Activated CD4-positive, alpha-beta memory T cell treated with anti-CD3 and anti-CD28 coated beads for 36 hours (primary cell): ENCODE data around the gene ZNRD2. TPM values are rescaled to one million over a fixed set of nuclear protein-coding genes. Genes with fewer than 3 reads are reported as not detected.
A peak's percentile ranks its signal among the peaks of the same experiment; 100 is the strongest.

ENCODE experiments used
- CTCF ChIA-PET: fragments of 350-600 bp; sonication (Branson Sonifier 250); formaldehyde crosslinking; loops from one replicate; lab custom pipeline; 2021; ENCODE audit warnings: antibody characterized with exemption, inconsistent platforms; lab: Charles Lee
- POLR2A ChIA-PET: fragments of 350-600 bp; sonication (Branson Sonifier 250); formaldehyde crosslinking; loops from one replicate; lab custom pipeline; 2021; ENCODE audit warnings: antibody characterized with exemption; lab: Charles Lee
- DNase-seq: peaks from one replicate; pipeline ENCODE4 v3.0.0-alpha.2; 2020
- H3K27ac Mint-ChIP-seq: one replicate; pipeline ENCODE4 v1.8.0; 2021; ENCODE audit warnings: mixed read lengths
- H3K27me3 Mint-ChIP-seq: one replicate; pipeline ENCODE4 v1.8.0; 2021; ENCODE audit warnings: mixed read lengths
- H3K36me3 Mint-ChIP-seq: one replicate; pipeline ENCODE4 v1.8.0; 2021; ENCODE audit warnings: mixed read lengths
- H3K4me1 Mint-ChIP-seq: one replicate; pipeline ENCODE4 v1.8.0; 2021; ENCODE audit warnings: low read depth, mixed read lengths
- H3K4me3 Mint-ChIP-seq: one replicate; pipeline ENCODE4 v1.8.0; 2021; ENCODE audit warnings: mild to moderate bottlenecking, mixed read lengths
- H3K9me3 Mint-ChIP-seq: one replicate; pipeline ENCODE4 v1.8.0; 2021; ENCODE audit warnings: mixed read lengths
- intact Hi-C: fragments of 100-400 bp; cut with micrococcal nuclease; formaldehyde crosslinking; loops from one replicate; pipeline ENCODE4 v1.15.1; 2023
- total RNA-seq, 2 experiments: library from RNA; stranded (reverse); gene quantifications; one replicate each; pipeline ENCODE4 v1.2.3, GENCODE V29; 2021

ZNRD2 gene
- total RNA-seq, 2 experiments from 2014 or later: 48.1 to 51.1 TPM

- intact Hi-C loops: no loop called here
- POLR2A ChIA-PET: interaction anchor here (1.0 to 1.3 kb wide), 2 partner anchors 10 to 104 kb away, joined by 3 to 5 read pairs; no protein-coding TSS in a partner anchor
Observed at GRCh38 chr11:65528819-65529350, 41.4 kb upstream of the ZNRD2 start.

GRCh38 chr11:65529475-65530156 is 40.7 kb upstream of the ZNRD2 start:
- Mint-ChIP-seq H3K27ac (no peak overlapping the region), H3K4me3 (no peak overlapping the region), H3K36me3 (peaks cover 29% of the 10 kb centered on the region), H3K4me1 (peaks cover 27% of the 10 kb centered on the region), H3K27me3 (no peaks in the 10 kb centered on the region), H3K9me3 (no peaks in the 10 kb centered on the region)
- intact Hi-C loops: no loop called here
- CTCF ChIA-PET: interaction anchor here (1.2 to 3.8 kb wide), 4 partner anchors 9 to 42 kb away, joined by 3 to 34 read pairs (median 4); partner anchors contain the start of genes FAM89B and ZNRD2
- DNase-seq: no peak
- POLR2A ChIA-PET: interaction anchor here (1.2 kb wide), 1 partner anchor 23 kb away, joined by 3 read pairs; no protein-coding TSS in a partner anchor

More at GRCh38 chr11:65528819-65529350, 41.4 kb upstream of the ZNRD2 start:
- no peak overlapping the region for H3K4me3 Mint-ChIP-seq
- no peaks in the 10 kb centered on the region for H3K9me3 Mint-ChIP-seq
- H3K27me3 Mint-ChIP-seq: no peaks in the 10 kb centered on the region
- H3K4me1 Mint-ChIP-seq: peaks cover 34% of the 10 kb centered on the region
- DNase-seq: no peak
- H3K27ac Mint-ChIP-seq: peak overlapping the region; percentile 64
- CTCF ChIA-PET: interaction anchor here (3.8 kb wide), 1 partner anchor 12 kb away, joined by 34 read pairs; no protein-coding TSS in a partner anchor
- H3K36me3 Mint-ChIP-seq: peaks cover 29% of the 10 kb centered on the region

GRCh38 chr11:65530157-65530496 is 40.1 kb upstream of the ZNRD2 start:
- ChIA-PET POLR2A (interaction anchor here (0.9 to 1.2 kb wide), 2 partner anchors 24 to 46 kb away, joined by 3 to 5 read pairs; partner anchors contain the start of gene EHBP1L1), CTCF (interaction anchor here (1.0 to 3.8 kb wide), 5 partner anchors 9 to 516 kb away, joined by 3 to 34 read pairs (median 4); partner anchors contain the start of genes FAM89B and ZNRD2)
- no peaks in the 10 kb centered on the region for H3K9me3 Mint-ChIP-seq
- intact Hi-C loops: no loop called here
- H3K36me3 Mint-ChIP-seq: peaks cover 29% of the 10 kb centered on the region
- peak; percentile 40 for DNase-seq
- no peak overlapping the region for H3K27ac Mint-ChIP-seq
- no peaks in the 10 kb centered on the region for H3K27me3 Mint-ChIP-seq
- H3K4me3 Mint-ChIP-seq: no peak overlapping the region
- H3K4me1 Mint-ChIP-seq: peaks cover 26% of the 10 kb centered on the region

- DNase-seq: no peak
- Mint-ChIP-seq H3K4me1 (peaks cover 10% of the 10 kb centered on the region), H3K36me3 (peaks cover 26% of the 10 kb centered on the region), H3K27me3 (no peaks in the 10 kb centered on the region), H3K27ac (no peak overlapping the region), H3K9me3 (no peaks in the 10 kb centered on the region), H3K4me3 (no peak overlapping the region)
- ChIA-PET CTCF (interaction anchor here (1.2 kb wide), 1 partner anchor 61 kb away, joined by 3 read pairs; no protein-coding TSS in a partner anchor), POLR2A (no interaction called here)
- intact Hi-C loops: no loop called here
Observed at GRCh38 chr11:65532388-65533064, 37.8 kb upstream of the ZNRD2 start.

- H3K36me3 Mint-ChIP-seq: peaks cover 21% of the 10 kb centered on the region
- H3K4me1 Mint-ChIP-seq: no peaks in the 10 kb centered on the region
- H3K27ac Mint-ChIP-seq: no peak overlapping the region
- no peaks in the 10 kb centered on the region for H3K27me3 Mint-ChIP-seq
- DNase-seq: no peak
- ChIA-PET CTCF (no interaction called here), POLR2A (interaction anchor here (1.0 kb wide), 1 partner anchor 10 kb away, joined by 3 read pairs; the partner anchor contains the start of gene SCYL1)
- H3K9me3 Mint-ChIP-seq: no peaks in the 10 kb centered on the region
- H3K4me3 Mint-ChIP-seq: no peak overlapping the region
- intact Hi-C loops: no loop called here
Observed at GRCh38 chr11:65535102-65535501, 35.2 kb upstream of the ZNRD2 start.

- no peaks in the 10 kb centered on the region for H3K9me3 Mint-ChIP-seq
- H3K27me3 Mint-ChIP-seq: no peaks in the 10 kb centered on the region
- H3K4me1 Mint-ChIP-seq: peaks cover 5% of the 10 kb centered on the region
- POLR2A ChIA-PET: interaction anchor here (0.6 to 0.7 kb wide), 2 partner anchors 116 to 1892 kb away, joined by 3 to 4 read pairs; partner anchors contain the start of gene RPS6KB2
- intact Hi-C loops: no loop called here
- CTCF ChIA-PET: interaction anchor here (0.9 kb wide), 1 partner anchor 52 kb away, joined by 3 read pairs; no protein-coding TSS in a partner anchor
- DNase-seq: no peak
- peaks cover 10% of the 10 kb centered on the region for H3K36me3 Mint-ChIP-seq
- H3K4me3 Mint-ChIP-seq: no peak overlapping the region
- no peak overlapping the region for H3K27ac Mint-ChIP-seq
Observed at GRCh38 chr11:65536412-65537295, 33.6 kb upstream of the ZNRD2 start.

- Mint-ChIP-seq H3K4me1 (peaks cover 10% of the 10 kb centered on the region), H3K36me3 (peaks cover 7% of the 10 kb centered on the region), H3K27me3 (no peaks in the 10 kb centered on the region), H3K4me3 (no peak overlapping the region), H3K27ac (no peak overlapping the region), H3K9me3 (no peaks in the 10 kb centered on the region)
- intact Hi-C loops: no loop called here
- DNase-seq: no peak
- ChIA-PET POLR2A (interaction anchor here (0.6 to 1.9 kb wide), 2 partner anchors 12 to 170 kb away, joined by 5 to 7 read pairs; partner anchors contain the start of gene SCYL1), CTCF (no interaction called here)
Observed at GRCh38 chr11:65537296-65537597, 33.0 kb upstream of the ZNRD2 start.

GRCh38 chr11:65537620-65538231 is 32.6 kb upstream of the ZNRD2 start:
- CTCF ChIA-PET: no interaction called here
- H3K4me3 Mint-ChIP-seq: no peak overlapping the region
- no peak overlapping the region for H3K27ac Mint-ChIP-seq
- H3K9me3 Mint-ChIP-seq: no peaks in the 10 kb centered on the region
- POLR2A ChIA-PET: interaction anchor here (0.6 to 1.9 kb wide), 2 partner anchors 13 to 171 kb away, joined by 5 to 7 read pairs; partner anchors contain the start of gene SCYL1
- H3K4me1 Mint-ChIP-seq: peaks cover 10% of the 10 kb centered on the region
- intact Hi-C loops: no loop called here
- peaks cover 7% of the 10 kb centered on the region for H3K36me3 Mint-ChIP-seq
- no peak for DNase-seq
- no peaks in the 10 kb centered on the region for H3K27me3 Mint-ChIP-seq

- no peaks in the 10 kb centered on the region for H3K27me3 Mint-ChIP-seq
- H3K4me1 Mint-ChIP-seq: peaks cover 10% of the 10 kb centered on the region
- H3K27ac Mint-ChIP-seq: no peak overlapping the region
Observed at GRCh38 chr11:65538232-65538914, 31.9 kb upstream of the ZNRD2 start.

More at GRCh38 chr11:65538232-65538914, 31.9 kb upstream of the ZNRD2 start:
- no peak overlapping the region for H3K4me3 Mint-ChIP-seq
- CTCF ChIA-PET: interaction anchor here (1.0 to 10.8 kb wide), 3 partner anchors 8 to 55 kb away, joined by 3 to 176 read pairs (median 50); partner anchors contain the start of genes EHBP1L1, FAM89B and ZNRD2
- no peaks in the 10 kb centered on the region for H3K9me3 Mint-ChIP-seq
- no peak for DNase-seq
- intact Hi-C loops: no loop called here
- peaks cover 7% of the 10 kb centered on the region for H3K36me3 Mint-ChIP-seq
- POLR2A ChIA-PET: interaction anchor here (0.9 to 1.9 kb wide), 2 partner anchors 10 to 13 kb away, joined by 5 to 7 read pairs; partner anchors contain the start of gene SCYL1
